HG02571 (cell line): ENCODE results near the gene SAMD4A.

ENCODE experiments used
- ATAC-seq: cut with Tn5 transposase; IDR thresholded peaks from one replicate; pipeline ENCODE4 v1.9.1; 2021; ENCODE audit warnings: mild to moderate bottlenecking, moderate library complexity; ENCODE audit not compliant: unreplicated experiment

Gene SAMD4A

DNA sequence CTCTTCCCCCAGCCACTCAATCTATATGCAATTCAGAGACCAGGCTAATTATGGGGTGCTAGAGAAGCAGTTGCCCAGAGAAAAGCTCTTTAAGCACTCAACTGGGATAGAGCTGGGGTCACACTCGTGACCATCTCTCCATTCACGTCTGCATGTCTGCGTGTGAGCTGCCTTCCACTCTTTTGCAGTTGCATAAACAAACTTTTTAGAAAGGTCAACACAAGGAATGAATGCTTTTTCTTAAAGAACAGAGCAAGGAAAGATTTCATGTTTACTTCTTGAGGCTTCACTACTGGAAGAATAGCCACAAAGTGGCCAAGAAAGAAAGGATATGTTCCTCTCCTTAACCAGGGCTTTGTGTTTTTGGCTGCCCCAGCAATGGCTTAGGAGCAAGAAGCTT lies 151.1 kb downstream of the SAMD4A start:
- ATAC-seq, result no peak

- ATAC-seq, result no peak
Observed at GRCh38 chr14:54719406-54719805, 152.5 kb downstream of the SAMD4A start.

DNA sequence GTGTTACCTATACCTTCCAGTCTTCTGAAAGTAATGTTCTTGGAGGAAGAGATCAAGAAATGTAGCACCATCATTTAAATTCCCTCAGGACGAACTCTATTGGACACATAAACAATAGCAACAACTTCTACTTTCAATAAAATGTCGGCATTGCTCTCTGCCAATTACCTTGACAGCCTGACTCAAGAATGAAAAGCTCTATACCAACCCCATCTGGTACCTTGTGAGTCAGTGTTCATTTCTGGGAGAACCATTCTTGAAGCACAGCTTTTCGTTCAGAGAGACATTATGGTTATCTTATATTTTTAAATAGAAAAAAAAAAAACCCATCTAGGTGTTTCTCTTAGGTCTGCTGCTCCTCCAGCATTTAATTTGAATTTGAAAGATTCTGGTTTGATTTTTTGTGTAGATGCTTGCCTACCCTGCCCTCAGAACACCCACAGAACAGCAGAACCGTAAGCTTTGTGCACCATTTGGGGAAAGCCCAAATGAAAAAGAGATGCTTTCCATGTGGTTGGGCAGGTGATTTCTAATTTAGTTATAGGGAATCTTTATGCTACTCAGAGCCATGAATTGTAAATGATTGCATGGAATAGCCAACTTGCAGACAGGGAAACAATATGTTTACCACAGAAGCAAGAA lies 156.0 kb downstream of the SAMD4A start:
- no peak for ATAC-seq

GRCh38 chr14:54724123-54724522 lies 157.2 kb downstream of the SAMD4A start:
- no peak for ATAC-seq

DNA sequence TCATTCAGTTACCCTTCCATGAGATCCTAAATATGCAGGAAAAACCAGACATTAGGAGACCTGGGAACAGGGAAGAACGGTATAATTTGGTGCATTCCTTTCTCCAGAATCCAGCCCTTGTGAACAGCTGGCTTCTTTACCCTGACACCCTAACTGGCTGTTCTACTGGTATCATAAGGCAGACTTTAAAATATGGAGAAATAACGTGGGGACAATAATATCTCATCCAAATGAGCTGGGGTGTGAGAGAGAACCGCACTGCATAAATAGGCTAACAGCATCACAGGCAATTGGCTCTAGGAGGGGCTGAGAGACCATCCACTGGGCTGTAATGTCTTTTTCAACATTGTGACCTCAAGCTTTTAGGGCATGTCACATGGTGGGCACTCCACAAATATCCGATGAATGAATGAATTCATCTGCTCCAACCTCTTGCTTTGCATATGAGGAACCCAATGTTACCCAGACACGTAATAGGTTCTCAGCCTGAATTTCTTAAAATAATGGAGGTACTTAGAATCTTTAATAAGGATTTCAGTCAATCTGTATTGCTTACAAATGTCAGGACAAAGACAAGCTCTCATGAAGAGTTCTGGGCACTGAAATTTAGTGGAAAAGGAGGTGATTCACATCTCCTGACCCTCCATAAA lies 157.9 kb downstream of the SAMD4A start:
- ATAC-seq, result no peak

- no peak for ATAC-seq
Observed at GRCh38 chr14:54725998-54726397, 159.1 kb downstream of the SAMD4A start.

GRCh38 chr14:54727929-54728328 lies 161.0 kb downstream of the SAMD4A start:
- ATAC-seq, result no peak

DNA sequence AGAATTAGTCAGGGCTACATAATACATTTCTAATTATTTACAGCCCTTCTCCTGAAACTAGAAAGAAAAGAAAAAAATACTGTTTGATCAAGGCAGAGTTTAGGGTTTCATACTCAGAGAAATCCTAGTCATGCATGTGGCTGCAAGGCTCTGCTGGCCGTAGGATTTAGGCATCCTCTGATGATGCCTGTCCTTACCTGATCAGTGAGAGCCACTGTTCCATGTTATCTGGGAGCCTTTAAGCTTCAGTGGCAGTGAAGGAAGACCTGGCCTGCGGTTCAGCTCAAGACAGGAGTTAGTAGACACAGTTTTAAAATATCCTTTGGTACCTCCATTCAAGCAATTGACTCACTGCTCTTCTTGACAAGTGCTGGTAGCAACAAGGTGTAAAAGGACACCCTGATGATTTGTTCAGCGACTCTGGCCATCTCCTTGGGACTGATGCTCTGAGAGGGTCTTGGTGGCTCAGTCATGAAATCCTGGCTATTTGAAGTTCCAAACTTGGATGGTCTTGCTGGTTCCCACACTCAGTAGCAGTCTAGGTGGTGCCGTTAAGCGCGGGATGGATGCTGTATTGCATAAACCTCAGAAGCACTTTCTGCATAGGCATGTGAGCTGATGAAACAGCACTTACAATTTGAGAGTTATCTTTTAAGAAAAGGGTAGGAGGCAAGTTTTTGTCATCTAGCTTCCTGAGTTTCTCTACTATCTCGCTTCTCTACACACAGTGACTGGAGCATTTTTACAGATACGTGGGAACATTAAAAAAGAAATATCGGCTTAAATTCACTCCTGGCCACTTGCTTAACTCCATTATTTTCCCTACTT lies 162.0 kb downstream of the SAMD4A start:
- no peak for ATAC-seq

GRCh38 chr14:54730156-54730961 lies 163.4 kb downstream of the SAMD4A start:
- ATAC-seq, result peak; percentile 93

- ATAC-seq, result no peak
Observed at GRCh38 chr14:54734966-54735365, 168.0 kb downstream of the SAMD4A start.

GRCh38 chr14:54735424-54735823 lies 168.5 kb downstream of the SAMD4A start:
- ATAC-seq, result no peak

- ATAC-seq, result no peak
Observed at GRCh38 chr14:54737132-54737711, 170.3 kb downstream of the SAMD4A start.

- ATAC-seq, result no peak
Observed at GRCh38 chr14:54738009-54738408, 171.1 kb downstream of the SAMD4A start.

GRCh38 chr14:54739514-54739913 lies 172.6 kb downstream of the SAMD4A start:
- no peak for ATAC-seq

DNA sequence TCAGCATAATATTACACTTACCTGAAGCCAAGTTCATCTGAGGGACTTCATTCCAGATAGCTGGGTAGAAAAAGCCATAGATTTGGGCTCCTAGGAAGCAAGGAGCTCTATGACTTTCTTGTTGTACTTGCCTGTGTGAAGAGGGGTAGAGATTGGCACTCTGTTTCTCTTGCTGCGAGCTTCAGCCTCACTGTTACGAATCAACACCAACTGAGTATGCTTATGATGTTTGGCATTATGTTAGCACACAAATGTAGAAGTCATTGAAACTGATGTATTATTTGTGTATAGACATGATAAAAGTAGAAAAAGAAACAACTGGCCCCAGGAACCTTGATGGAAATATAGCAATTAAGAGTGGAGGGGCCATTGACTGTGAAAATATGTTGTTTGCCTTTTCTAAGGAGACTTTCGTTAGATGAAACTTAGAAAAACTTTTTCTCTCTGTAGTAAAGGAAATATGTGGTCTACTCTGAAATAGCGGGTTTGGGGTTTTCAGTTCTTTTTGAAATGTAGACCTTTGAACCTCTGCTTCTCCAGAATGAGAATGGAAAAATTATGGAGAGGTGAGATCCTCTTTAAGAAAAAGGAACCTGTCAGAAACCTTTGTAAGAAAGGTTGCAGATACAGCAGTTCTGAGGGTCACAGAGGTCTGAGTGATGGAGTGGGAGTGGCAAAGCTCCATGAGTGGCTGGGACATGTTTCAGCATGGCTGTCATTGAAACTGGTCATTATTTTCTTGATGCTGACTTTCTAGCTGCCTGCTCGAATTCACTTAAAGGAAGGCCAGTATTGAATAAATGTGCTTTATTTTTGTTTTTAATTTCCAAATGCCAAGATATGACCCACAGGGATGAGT lies 175.8 kb downstream of the SAMD4A start:
- ATAC-seq, result no peak

GRCh38 chr14:54743382-54743781 lies 176.5 kb downstream of the SAMD4A start:
- no peak for ATAC-seq

DNA sequence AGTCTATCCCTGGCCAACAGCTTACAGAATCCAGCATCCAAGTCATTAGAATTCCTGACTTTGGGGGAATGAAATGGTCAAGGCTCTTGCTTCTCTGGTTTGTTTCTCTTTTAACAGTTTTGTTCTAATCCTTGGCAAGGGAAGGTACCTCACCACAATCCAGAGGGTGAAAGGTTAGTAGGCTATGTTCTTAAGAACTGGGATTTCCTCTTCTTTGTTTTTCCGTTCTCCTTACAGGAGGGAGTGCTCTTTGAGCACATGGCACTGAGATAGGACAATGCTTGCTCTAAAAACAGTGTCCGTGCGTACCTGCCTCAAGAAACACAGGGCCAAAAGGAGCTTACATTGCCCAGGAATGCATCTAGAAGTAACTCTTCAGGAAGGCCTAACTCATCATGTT lies 179.1 kb downstream of the SAMD4A start:
- no peak for ATAC-seq

DNA sequence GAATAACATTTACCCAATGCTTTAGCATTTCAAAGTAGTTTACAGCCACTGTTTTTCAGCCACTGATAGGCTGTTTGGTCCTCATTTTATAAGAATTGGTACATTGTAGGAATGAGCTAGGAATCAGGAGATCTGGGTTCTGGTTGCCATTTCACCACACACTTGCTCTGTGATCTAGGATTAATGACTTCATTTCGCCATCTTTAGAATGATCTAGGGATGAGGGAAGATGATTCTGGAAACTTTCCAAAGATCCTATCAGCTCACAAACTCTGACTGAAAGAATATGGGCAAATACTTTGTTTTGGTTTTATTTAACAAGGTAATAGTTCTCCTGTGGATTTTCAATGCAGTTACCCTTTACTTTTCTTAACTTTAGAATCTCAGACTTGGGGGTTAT lies 180.7 kb downstream of the SAMD4A start:
- no peak for ATAC-seq

DNA sequence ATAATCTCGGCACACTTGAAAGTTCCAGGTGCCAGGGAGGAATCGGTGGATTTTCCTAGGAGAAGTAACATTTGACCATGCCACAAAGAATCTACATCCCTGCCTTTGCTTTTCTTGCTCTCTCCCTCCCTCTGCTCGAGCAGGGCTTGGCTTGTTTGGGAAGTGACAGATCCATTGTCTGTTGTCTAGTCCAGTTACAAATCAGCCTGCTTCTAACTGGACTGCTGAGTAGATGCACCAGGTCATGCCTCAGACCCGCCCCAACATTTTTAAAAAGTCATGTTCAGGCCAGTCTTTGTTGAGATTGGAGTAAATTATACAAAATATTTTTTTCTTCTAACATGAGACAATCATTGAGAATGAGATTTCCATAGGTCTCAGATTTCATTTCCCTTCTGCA lies 182.3 kb downstream of the SAMD4A start:
- ATAC-seq, result no peak

GRCh38 chr14:54749727-54750126 lies 182.8 kb downstream of the SAMD4A start:
- ATAC-seq, result no peak
